ENCODE data around the gene RYR2. TPM values are rescaled to one million over a fixed set of nuclear protein-coding genes. Genes with fewer than 3 reads are reported as not detected.

Gene RYR2
- total and polyA plus RNA-seq, 2 donors: 0.21 to 0.38 TPM

- DNase-seq (ENCODE audit: low read depth in 6 of 9, low spot score in 9 of 9): no peak
- Histone ChIP-seq H3K27ac (ENCODE audit: low read depth in 1 of 2, low read length in 1 of 2) (no peak overlapping the region), H3K27me3 (ENCODE audit: control insufficient read depth in 2 of 2, insufficient read depth in 1 of 2, low read length in 1 of 2) (no peaks in the 10 kb centered on the region), H3K4me3 (ENCODE audit: low read length in 2 of 2) (no peak overlapping the region), H3K9me3 (ENCODE audit: control insufficient read depth in 2 of 2, insufficient read depth in 1 of 2, low read length in 1 of 2) (no peaks in the 10 kb centered on the region), H3K4me1 (ENCODE audit: control insufficient read depth in 2 of 2, insufficient read depth in 2 of 2, low read length in 2 of 2) (no peaks in the 10 kb centered on the region), H3K36me3 (ENCODE audit: control insufficient read depth in 2 of 2, insufficient read depth in 2 of 2, low read length in 1 of 2) (no peaks in the 10 kb centered on the region)
- WGBS: 97% methylated on average over 3 of the region's 3 CpGs
Observed at GRCh38 chr1:237091691-237092090, 49.7 kb downstream of the RYR2 start.

GRCh38 chr1:237093691-237094090 is 51.7 kb downstream of the RYR2 start:
- no peaks in the 10 kb centered on the region for H3K4me1 ChIP-seq (ENCODE audit: control insufficient read depth in 2 of 2, insufficient read depth in 2 of 2, low read length in 2 of 2)
- DNase-seq (ENCODE audit: low read depth in 6 of 9, low spot score in 9 of 9): no peak
- no peak overlapping the region for H3K4me3 ChIP-seq (ENCODE audit: low read length in 2 of 2)
- H3K27ac ChIP-seq (ENCODE audit: low read depth in 1 of 2, low read length in 1 of 2): no peak overlapping the region
- H3K27me3 ChIP-seq (ENCODE audit: control insufficient read depth in 2 of 2, insufficient read depth in 1 of 2, low read length in 1 of 2): no peaks in the 10 kb centered on the region
- 80% methylated on average over 12 of the region's 12 CpGs for WGBS
- H3K9me3 ChIP-seq (ENCODE audit: control insufficient read depth in 2 of 2, insufficient read depth in 1 of 2, low read length in 1 of 2): no peaks in the 10 kb centered on the region
- H3K36me3 ChIP-seq (ENCODE audit: control insufficient read depth in 2 of 2, insufficient read depth in 2 of 2, low read length in 1 of 2): no peaks in the 10 kb centered on the region

GRCh38 chr1:237098541-237098940 is 56.6 kb downstream of the RYR2 start:
- H3K4me3 ChIP-seq (ENCODE audit: low read length in 2 of 2): no peak overlapping the region
- H3K27ac ChIP-seq (ENCODE audit: low read depth in 1 of 2, low read length in 1 of 2): no peak overlapping the region
- H3K27me3 ChIP-seq (ENCODE audit: control insufficient read depth in 2 of 2, insufficient read depth in 1 of 2, low read length in 1 of 2): no peaks in the 10 kb centered on the region
- no peaks in the 10 kb centered on the region for H3K36me3 ChIP-seq (ENCODE audit: control insufficient read depth in 2 of 2, insufficient read depth in 2 of 2, low read length in 1 of 2)
- no peak for DNase-seq (ENCODE audit: low read depth in 6 of 9, low spot score in 9 of 9)
- no peaks in the 10 kb centered on the region for H3K4me1 ChIP-seq (ENCODE audit: control insufficient read depth in 2 of 2, insufficient read depth in 2 of 2, low read length in 2 of 2)
- H3K9me3 ChIP-seq (ENCODE audit: control insufficient read depth in 2 of 2, insufficient read depth in 1 of 2, low read length in 1 of 2): no peaks in the 10 kb centered on the region
- WGBS: 83% methylated on average over 3 of the region's 3 CpGs

- H3K27ac ChIP-seq (ENCODE audit: low read depth in 1 of 2, low read length in 1 of 2): no peak overlapping the region
- no peak overlapping the region for H3K4me3 ChIP-seq (ENCODE audit: low read length in 2 of 2)
- no peak for DNase-seq (ENCODE audit: low read depth in 6 of 9, low spot score in 9 of 9)
- no peaks in the 10 kb centered on the region for H3K4me1 ChIP-seq (ENCODE audit: control insufficient read depth in 2 of 2, insufficient read depth in 2 of 2, low read length in 2 of 2)
- H3K9me3 ChIP-seq (ENCODE audit: control insufficient read depth in 2 of 2, insufficient read depth in 1 of 2, low read length in 1 of 2): no peaks in the 10 kb centered on the region
- no peaks in the 10 kb centered on the region for H3K36me3 ChIP-seq (ENCODE audit: control insufficient read depth in 2 of 2, insufficient read depth in 2 of 2, low read length in 1 of 2)
- WGBS: 94% methylated on average over 5 of the region's 5 CpGs
- no peaks in the 10 kb centered on the region for H3K27me3 ChIP-seq (ENCODE audit: control insufficient read depth in 2 of 2, insufficient read depth in 1 of 2, low read length in 1 of 2)
Observed at GRCh38 chr1:237103021-237103420, 61.0 kb downstream of the RYR2 start.

GRCh38 chr1:237104096-237104495 is 62.1 kb downstream of the RYR2 start:
- DNase-seq (ENCODE audit: low read depth in 6 of 9, low spot score in 9 of 9): no peak

GRCh38 chr1:237105826-237106225 is 63.8 kb downstream of the RYR2 start:
- WGBS: 83% methylated on average over 5 of the region's 5 CpGs
- no peaks in the 10 kb centered on the region for H3K36me3 ChIP-seq (ENCODE audit: control insufficient read depth in 2 of 2, insufficient read depth in 2 of 2, low read length in 1 of 2)
- no peak for DNase-seq (ENCODE audit: low read depth in 6 of 9, low spot score in 9 of 9)
- H3K9me3 ChIP-seq (ENCODE audit: control insufficient read depth in 2 of 2, insufficient read depth in 1 of 2, low read length in 1 of 2): no peaks in the 10 kb centered on the region
- H3K27me3 ChIP-seq (ENCODE audit: control insufficient read depth in 2 of 2, insufficient read depth in 1 of 2, low read length in 1 of 2): no peaks in the 10 kb centered on the region
- H3K4me3 ChIP-seq (ENCODE audit: low read length in 2 of 2): no peak overlapping the region
- H3K4me1 ChIP-seq (ENCODE audit: control insufficient read depth in 2 of 2, insufficient read depth in 2 of 2, low read length in 2 of 2): no peaks in the 10 kb centered on the region
- H3K27ac ChIP-seq (ENCODE audit: low read depth in 1 of 2, low read length in 1 of 2): no peak overlapping the region

More at GRCh38 chr1:237104096-237104495, 62.1 kb downstream of the RYR2 start:
- Histone ChIP-seq H3K4me3 (ENCODE audit: low read length in 2 of 2) (no peak overlapping the region), H3K9me3 (ENCODE audit: control insufficient read depth in 2 of 2, insufficient read depth in 1 of 2, low read length in 1 of 2) (no peaks in the 10 kb centered on the region), H3K27me3 (ENCODE audit: control insufficient read depth in 2 of 2, insufficient read depth in 1 of 2, low read length in 1 of 2) (no peaks in the 10 kb centered on the region), H3K27ac (ENCODE audit: low read depth in 1 of 2, low read length in 1 of 2) (no peak overlapping the region), H3K36me3 (ENCODE audit: control insufficient read depth in 2 of 2, insufficient read depth in 2 of 2, low read length in 1 of 2) (no peaks in the 10 kb centered on the region), H3K4me1 (ENCODE audit: control insufficient read depth in 2 of 2, insufficient read depth in 2 of 2, low read length in 2 of 2) (no peaks in the 10 kb centered on the region)
- WGBS: 95% methylated on average over 9 of the region's 9 CpGs

GRCh38 chr1:237108297-237109040 is 66.5 kb downstream of the RYR2 start:
- H3K27ac ChIP-seq (ENCODE audit: low read depth in 1 of 2, low read length in 1 of 2): no peak overlapping the region
- no peak overlapping the region for H3K4me3 ChIP-seq (ENCODE audit: low read length in 2 of 2)
- H3K9me3 ChIP-seq (ENCODE audit: control insufficient read depth in 2 of 2, insufficient read depth in 1 of 2, low read length in 1 of 2): no peaks in the 10 kb centered on the region
- no peaks in the 10 kb centered on the region for H3K4me1 ChIP-seq (ENCODE audit: control insufficient read depth in 2 of 2, insufficient read depth in 2 of 2, low read length in 2 of 2)
- H3K36me3 ChIP-seq (ENCODE audit: control insufficient read depth in 2 of 2, insufficient read depth in 2 of 2, low read length in 1 of 2): no peaks in the 10 kb centered on the region
- 77% methylated on average over 8 of the region's 8 CpGs for WGBS
- no peaks in the 10 kb centered on the region for H3K27me3 ChIP-seq (ENCODE audit: control insufficient read depth in 2 of 2, insufficient read depth in 1 of 2, low read length in 1 of 2)
- no peak for DNase-seq (ENCODE audit: low read depth in 6 of 9, low spot score in 9 of 9)

GRCh38 chr1:237111807-237112206 is 69.8 kb downstream of the RYR2 start:
- DNase-seq (ENCODE audit: low read depth in 6 of 9, low spot score in 9 of 9): no peak
- H3K27me3 ChIP-seq (ENCODE audit: control insufficient read depth in 2 of 2, insufficient read depth in 1 of 2, low read length in 1 of 2): no peaks in the 10 kb centered on the region
- no peaks in the 10 kb centered on the region for H3K4me1 ChIP-seq (ENCODE audit: control insufficient read depth in 2 of 2, insufficient read depth in 2 of 2, low read length in 2 of 2)
- 94% methylated on average over 2 of the region's 2 CpGs for WGBS
- no peak overlapping the region for H3K27ac ChIP-seq (ENCODE audit: low read depth in 1 of 2, low read length in 1 of 2)
- H3K9me3 ChIP-seq (ENCODE audit: control insufficient read depth in 2 of 2, insufficient read depth in 1 of 2, low read length in 1 of 2): no peaks in the 10 kb centered on the region
- no peaks in the 10 kb centered on the region for H3K36me3 ChIP-seq (ENCODE audit: control insufficient read depth in 2 of 2, insufficient read depth in 2 of 2, low read length in 1 of 2)
- H3K4me3 ChIP-seq (ENCODE audit: low read length in 2 of 2): no peak overlapping the region

GRCh38 chr1:237112663-237113062 is 70.7 kb downstream of the RYR2 start:
- no peaks in the 10 kb centered on the region for H3K27me3 ChIP-seq (ENCODE audit: control insufficient read depth in 2 of 2, insufficient read depth in 1 of 2, low read length in 1 of 2)
- H3K9me3 ChIP-seq (ENCODE audit: control insufficient read depth in 2 of 2, insufficient read depth in 1 of 2, low read length in 1 of 2): no peaks in the 10 kb centered on the region
- no peaks in the 10 kb centered on the region for H3K4me1 ChIP-seq (ENCODE audit: control insufficient read depth in 2 of 2, insufficient read depth in 2 of 2, low read length in 2 of 2)
- no peak overlapping the region for H3K27ac ChIP-seq (ENCODE audit: low read depth in 1 of 2, low read length in 1 of 2)
- no peaks in the 10 kb centered on the region for H3K36me3 ChIP-seq (ENCODE audit: control insufficient read depth in 2 of 2, insufficient read depth in 2 of 2, low read length in 1 of 2)
- no peak for DNase-seq (ENCODE audit: low read depth in 6 of 9, low spot score in 9 of 9)
- WGBS: 95% methylated on average over 4 of the region's 4 CpGs
- H3K4me3 ChIP-seq (ENCODE audit: low read length in 2 of 2): no peak overlapping the region
